ENCODE measurements around the gene OTULIN.
A peak's percentile ranks its signal among the peaks of the same experiment; 100 is the strongest.

The OTULIN gene

DNA sequence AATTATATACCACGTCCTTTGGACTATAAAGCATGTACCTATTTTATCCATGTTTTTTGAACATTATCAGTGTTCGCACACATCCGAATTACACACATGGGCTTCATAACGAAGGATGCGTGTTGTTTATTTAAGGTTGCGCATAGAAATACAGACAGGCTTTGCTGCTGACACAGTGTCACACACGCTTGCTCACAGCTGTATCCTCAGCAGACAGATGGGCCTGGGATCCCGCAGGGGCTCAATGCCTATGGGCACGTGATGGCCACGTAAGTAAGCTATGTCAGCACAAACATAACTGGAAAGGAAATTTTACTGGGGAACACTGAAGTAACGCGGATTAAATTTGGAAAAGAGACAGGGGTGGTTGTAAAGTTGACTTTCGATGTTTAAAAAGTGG is 76.6 kb downstream of the OTULIN start:
- no peak for DNase-seq (ENCODE audit: extremely low read depth in 1 of 2, low read depth in 1 of 2)

DNA sequence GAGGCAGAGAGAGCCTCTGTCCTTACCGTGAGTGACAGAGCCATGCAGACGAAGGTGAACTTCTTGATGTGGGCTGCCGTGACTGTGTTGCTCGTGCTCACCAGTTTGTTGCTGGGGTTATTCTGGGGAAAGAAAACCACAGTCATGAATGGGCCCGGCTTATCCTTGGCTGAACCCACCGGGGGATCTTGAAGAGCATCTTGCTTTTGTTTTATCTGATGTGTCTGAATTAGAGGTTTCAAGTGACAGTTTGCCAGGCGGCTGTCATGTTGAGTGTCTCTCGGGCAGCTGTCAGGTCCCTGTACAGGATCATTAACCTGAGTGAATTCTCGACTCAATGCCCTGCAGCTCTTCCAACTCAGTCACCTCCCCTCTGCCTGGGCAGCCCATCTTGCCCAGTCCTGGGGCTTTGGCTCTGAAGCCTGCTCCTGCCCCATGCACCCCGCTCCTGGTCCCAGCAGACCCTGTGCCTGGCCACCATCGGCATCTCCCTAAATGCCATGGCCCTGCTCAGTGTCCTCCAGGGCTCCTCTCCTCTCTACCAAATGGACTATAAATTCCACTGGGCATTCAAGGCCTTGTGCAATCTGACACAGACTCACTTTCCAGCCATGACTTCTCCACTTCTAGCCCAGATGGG is 77.4 kb downstream of the OTULIN start:
- DNase-seq (ENCODE audit: extremely low read depth in 1 of 2, low read depth in 1 of 2), result no peak

DNA sequence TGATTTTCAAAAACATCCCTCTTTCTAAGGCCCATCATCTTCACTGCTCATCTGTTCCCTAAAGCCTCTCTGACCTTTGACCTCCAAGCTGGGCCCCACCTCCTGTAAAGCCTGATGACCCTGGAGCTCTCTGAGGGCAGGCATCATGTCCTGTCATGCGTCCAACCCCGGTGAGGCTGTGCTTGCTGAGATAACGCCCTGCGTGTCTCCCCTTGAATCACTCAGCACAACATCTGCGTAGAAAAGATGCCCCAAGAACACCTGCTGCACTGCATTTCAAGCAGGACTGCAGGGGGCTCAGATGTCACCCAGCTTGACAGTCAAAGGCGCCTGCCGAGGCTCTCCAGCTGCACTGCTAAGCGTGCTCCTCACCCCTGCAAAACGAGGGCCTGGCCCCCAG is 78.0 kb downstream of the OTULIN start:
- DNase-seq (ENCODE audit: extremely low read depth in 1 of 2, low read depth in 1 of 2), result no peak

DNA sequence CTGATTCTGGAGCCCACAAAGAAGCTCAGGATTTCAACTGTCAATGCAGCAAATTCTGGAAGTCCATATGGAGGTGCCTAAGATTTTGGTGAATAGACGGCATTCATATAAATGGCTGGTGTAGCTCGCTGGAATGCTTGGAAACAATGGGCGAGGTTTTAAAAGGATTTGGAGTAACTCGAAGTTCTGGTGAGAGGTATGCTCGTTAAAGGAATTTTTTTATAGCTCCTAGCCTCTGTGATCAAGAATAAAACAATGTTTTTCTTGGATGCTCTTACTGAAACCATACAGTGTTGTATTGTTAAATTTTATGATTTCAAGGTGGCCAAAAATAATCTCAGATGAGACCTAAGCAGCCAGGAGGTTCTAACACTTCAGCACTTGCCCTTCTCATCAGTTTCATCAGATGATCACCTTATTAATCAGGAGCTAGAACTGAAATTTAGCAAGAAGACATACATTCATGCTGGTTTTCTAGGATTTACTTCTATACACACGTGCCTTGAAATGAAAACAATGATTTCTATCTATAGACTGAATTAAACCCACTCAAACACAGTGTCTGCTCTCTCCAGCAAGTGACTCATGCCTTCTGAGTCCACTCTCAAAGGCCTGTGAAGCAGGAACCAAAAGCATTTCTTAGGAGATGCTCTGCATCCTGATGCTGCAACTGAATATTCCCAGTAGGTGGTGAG is 79.2 kb downstream of the OTULIN start:
- DNase-seq (ENCODE audit: extremely low read depth in 1 of 2, low read depth in 1 of 2), result no peak

DNA sequence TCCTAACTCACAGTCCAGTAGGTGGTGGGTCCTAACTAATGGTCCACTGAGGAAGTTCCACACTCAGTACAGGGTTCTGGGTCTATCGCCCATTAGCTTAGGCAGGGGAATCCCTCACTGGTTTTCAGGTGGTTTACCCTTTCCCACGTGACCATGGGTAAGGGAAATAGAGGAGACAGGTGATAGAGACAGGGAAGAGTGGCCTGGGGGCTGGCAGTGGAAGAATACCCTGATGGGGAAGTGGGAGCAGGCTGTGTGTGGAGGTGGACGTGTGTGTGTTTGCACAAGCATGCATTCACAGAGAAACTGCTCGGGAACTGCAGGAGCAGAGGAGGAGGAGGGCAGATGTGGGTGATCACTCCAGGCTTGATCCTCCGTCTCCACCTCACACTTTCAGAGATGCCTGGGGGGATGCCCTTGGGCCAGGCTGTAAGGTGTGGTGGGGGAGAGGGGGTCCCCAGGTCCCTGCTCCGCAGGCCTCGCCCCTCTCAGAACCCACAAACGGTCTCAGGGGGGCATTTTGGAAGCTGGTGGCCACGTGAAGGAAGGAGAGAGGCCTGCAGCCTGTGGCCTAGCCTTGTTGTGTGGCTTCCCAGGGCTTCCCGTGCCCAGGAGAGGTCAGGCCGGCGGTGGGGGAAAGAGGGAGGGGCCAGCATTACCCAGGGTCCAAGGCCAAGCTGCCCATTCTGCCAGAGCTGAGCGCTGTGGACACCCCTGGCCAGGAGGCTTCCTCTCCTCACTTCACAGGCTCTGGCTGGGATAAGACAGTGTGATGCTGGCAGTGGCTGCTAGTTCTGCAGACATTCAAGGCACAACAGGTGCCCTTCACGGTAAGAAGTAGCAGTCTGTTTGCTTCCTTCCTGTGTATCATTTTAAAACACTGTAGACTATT is 80.0 kb downstream of the OTULIN start:
- no peak for DNase-seq (ENCODE audit: extremely low read depth in 1 of 2, low read depth in 1 of 2)

DNA sequence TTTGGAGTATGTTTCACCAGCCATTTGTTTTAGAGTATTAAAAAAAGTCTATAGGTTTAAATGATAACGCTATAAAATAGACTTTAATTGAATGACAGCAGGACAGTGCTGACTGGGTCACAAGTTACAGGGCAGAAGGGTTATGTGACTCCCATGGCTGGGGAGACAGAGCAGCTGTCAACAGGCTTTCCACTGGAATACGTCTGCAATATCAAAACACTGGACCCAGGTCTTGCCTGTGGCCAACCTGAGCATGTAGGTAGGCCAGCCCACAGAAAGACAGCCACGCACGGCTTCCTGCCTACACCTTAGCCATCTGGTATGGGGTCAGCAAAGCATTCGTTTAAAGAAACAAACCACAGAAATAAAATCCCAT is 80.7 kb downstream of the OTULIN start:
- DNase-seq (ENCODE audit: extremely low read depth in 1 of 2, low read depth in 1 of 2), result no peak

DNA sequence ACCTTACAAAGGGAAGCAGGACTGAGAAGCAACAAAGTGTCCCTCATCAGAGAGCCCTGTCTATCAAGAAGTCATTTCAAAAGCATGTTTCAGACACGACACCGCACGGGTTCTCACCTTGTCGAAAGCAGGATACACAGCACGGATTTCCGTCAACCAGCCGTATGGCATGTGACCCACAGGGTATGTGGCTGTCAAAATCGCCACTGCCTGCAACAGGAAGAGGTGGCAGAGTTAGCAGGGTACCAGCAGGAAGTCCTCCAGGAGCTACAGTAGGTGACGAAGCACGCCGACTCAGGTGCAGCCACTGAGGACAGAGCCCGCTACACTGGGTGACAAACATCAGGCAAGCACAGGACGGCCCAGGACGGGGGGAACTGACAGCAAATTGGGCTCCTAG is 81.2 kb downstream of the OTULIN start:
- DNase-seq (ENCODE audit: extremely low read depth in 1 of 2, low read depth in 1 of 2), result peak; percentile 3 to 14

DNA sequence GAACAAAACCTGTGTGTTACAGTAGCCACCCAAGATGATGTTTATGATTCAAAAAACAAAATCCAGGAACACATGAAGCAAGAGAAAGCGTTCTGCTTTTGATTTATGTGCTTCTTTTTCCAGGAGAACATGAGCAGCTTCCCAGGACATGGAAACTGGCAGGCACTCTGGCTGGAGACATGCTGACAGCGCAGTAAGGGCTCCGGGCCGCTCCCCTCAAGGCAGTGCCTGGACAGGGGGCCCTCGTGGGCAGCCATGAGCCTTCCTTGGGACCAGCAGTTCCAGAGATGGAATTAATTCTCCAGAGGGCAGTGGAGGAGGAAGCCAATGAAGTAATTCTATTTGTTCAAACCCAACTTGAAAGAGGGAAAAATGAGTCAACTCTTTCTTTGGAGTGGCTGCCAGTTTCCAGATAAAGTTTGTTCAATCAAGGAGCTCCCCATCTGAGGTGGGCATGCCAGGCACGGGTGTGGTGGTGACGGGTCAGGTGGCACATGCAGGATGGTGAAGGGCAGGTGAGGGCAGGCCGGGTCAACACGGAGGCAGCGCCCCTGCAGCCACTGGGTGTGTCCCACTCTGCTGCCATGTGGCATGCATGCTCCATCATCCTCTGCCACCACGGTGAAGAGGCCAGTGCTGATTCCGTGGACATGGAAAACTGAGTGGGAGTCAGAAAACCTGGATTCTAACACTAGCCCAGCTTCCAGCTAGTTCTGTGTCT is 83.8 kb downstream of the OTULIN start:
- no peak for DNase-seq (ENCODE audit: extremely low read depth in 1 of 2, low read depth in 1 of 2)

All from activated CD8-positive, alpha-beta memory T cell treated with anti-CD3 and anti-CD28 coated beads for 1 hour (primary cell).